Hepatocyte (in vitro differentiated cells): ENCODE results near the gene CYSTM1. TPM values are rescaled to one million over a fixed set of nuclear protein-coding genes. Genes with fewer than 3 reads are reported as not detected.

Experiments
- DNase-seq: peaks from one replicate; pipeline ENCODE4 v3.0.0-alpha.2; 2016; ENCODE audit warnings: low spot score
- H2AFZ ChIP-seq: fragments of 200-600 bp; sonication (generic); 2 replicates; pipeline ENCODE4 v1.6.0; 2016; ENCODE audit warnings: antibody characterized with exemption, mild to moderate bottlenecking
- H3K27ac ChIP-seq: fragments of 200-600 bp; sonication (generic); 2 replicates; pipeline ENCODE4 v1.5.1; 2016; ENCODE audit warnings: mild to moderate bottlenecking
- H3K27me3 ChIP-seq: fragments of 200-600 bp; sonication (generic); 2 replicates; pipeline ENCODE4 v1.6.1; 2016
- H3K36me3 ChIP-seq: fragments of 200-600 bp; sonication (generic); replicated peaks from 2 replicates; pipeline ENCODE4 v1.5.1; 2016; ENCODE audit warnings: low read depth; ENCODE audit not compliant: insufficient read depth
- H3K4me1 ChIP-seq: fragments of 200-600 bp; sonication (generic); 2 replicates; pipeline ENCODE4 v1.5.1; 2016; ENCODE audit warnings: mild to moderate bottlenecking, moderate library complexity; ENCODE audit not compliant: insufficient read depth
- H3K4me2 ChIP-seq: fragments of 200-600 bp; sonication (generic); 2 replicates; pipeline ENCODE4 v1.6.0; 2016
- H3K4me3 ChIP-seq: fragments of 200-600 bp; sonication (generic); 2 replicates; pipeline ENCODE4 v1.5.1; 2016; ENCODE audit warnings: mild to moderate bottlenecking
- H3K79me2 ChIP-seq: fragments of 200-600 bp; sonication (generic); 2 replicates; pipeline ENCODE4 v1.6.0; 2017; ENCODE audit warnings: mild to moderate bottlenecking
- H3K9me2 ChIP-seq: fragments of 200-600 bp; sonication (generic); replicated peaks from 2 replicates; pipeline ENCODE4 v1.6.0; 2017; ENCODE audit warnings: mild to moderate bottlenecking; ENCODE audit not compliant: insufficient read depth
- H3K9me3 ChIP-seq: fragments of 200-600 bp; sonication (generic); 2 replicates; pipeline ENCODE4 v1.5.1; 2016; ENCODE audit warnings: low read depth, mild to moderate bottlenecking
- H4K20me1 ChIP-seq: fragments of 200-600 bp; sonication (generic); 2 replicates; pipeline ENCODE4 v1.6.0; 2016; ENCODE audit warnings: mild to moderate bottlenecking; ENCODE audit not compliant: insufficient read depth, poor library complexity, severe bottlenecking
- EZH2 ChIP-seq: fragments of 200-600 bp; sonication (generic); IDR thresholded peaks from 2 replicates; pipeline ENCODE4 v1.6.1; 2016; ENCODE audit warnings: antibody characterized with exemption, mild to moderate bottlenecking, borderline replicate concordance
- EZH2phosphoT487 ChIP-seq: fragments of 200-600 bp; sonication (generic); IDR thresholded peaks from one replicate; pipeline ENCODE4 v1.6.1; 2018; ENCODE audit warnings: antibody characterized with exemption, mild to moderate bottlenecking, low read depth, moderate library complexity; ENCODE audit not compliant: unreplicated experiment, severe bottlenecking
- WGBS: methylation state at CpG from one replicate; pipeline ENCODE4 v1.1.6; 2016; ENCODE audit warnings: low lambda C conversion rate; ENCODE audit errors: missing lambda C conversion rate; 5-methylcytosine and 5-hydroxymethylcytosine counted together
- polyA plus RNA-seq: library from polyadenylated mRNA; unstranded; fragments of >200 nt; fragmentation: Nextera tagmentation; extraction: Ambion mirVana; gene quantifications from 2 replicates; pipeline ENCODE4 v1.2.1, GENCODE V29; 2016
- total RNA-seq: library from RNA; depleted of rRNA; stranded (reverse); fragments of >200 nt; gene quantifications from 2 replicates; pipeline ENCODE4 v1.2.3, GENCODE V29; 2014
- TF ChIP-seq, protein P1 (sequence below): fragments of 200-600 bp; sonication (generic); IDR thresholded peaks from 2 replicates; pipeline ENCODE4 v1.5.1; 2016; ENCODE audit warnings: antibody characterized with exemption, mild to moderate bottlenecking; ENCODE audit not compliant: poor library complexity

The CYSTM1 gene
- total and polyA plus RNA-seq, 2 experiments from 2014 or later, result 111 to 262 TPM

DNA sequence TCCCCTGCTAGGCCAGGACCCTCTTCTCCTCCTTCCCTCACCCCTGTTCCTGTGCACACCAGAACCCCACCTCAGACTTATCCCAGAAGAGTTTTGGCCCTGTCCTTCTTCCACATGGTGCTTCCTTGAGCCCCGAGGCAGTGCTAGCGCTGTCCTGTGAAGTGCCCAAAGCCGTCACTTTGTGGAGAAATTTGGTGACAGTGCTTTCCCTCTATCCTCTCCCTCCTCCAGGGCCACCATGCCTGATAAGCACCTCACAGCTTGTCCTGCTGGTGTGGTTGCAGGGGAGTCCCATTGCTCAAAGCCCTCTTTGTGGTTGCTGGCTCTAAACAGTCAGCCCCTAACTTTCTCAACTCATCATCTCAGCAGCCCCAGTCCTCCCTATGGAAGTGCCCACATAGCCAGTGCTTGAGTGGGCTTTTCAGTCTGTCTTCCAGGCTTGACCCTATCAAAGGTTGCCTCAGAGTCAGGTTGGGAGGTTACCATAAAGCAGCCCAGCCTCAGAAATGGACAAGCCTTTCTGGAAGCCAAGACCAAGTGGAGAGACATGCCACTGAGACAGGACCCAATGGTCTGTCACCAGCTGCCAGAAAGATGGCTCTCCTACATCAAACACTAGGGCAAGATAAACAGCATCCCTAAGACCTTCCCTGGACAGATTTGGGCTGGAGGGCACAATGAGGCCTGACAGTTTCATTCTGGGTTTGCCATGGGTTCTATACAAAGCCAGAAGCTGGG is 31.3 kb upstream of the CYSTM1 start:
- no peak overlapping the region for H3K27ac ChIP-seq
- no peaks in the 10 kb centered on the region for H3K9me2 ChIP-seq
- H4K20me1 ChIP-seq, result peaks cover 8% of the 10 kb centered on the region
- H3K9me3 ChIP-seq, result no peaks in the 10 kb centered on the region
- H3K79me2 ChIP-seq, result peaks cover 1% of the 10 kb centered on the region
- no peak overlapping the region for H3K4me3 ChIP-seq
- H2AFZ ChIP-seq, result no peak overlapping the region
- no peaks in the 10 kb centered on the region for H3K36me3 ChIP-seq
- H3K27me3 ChIP-seq, result peaks cover 32% of the 10 kb centered on the region
- WGBS, result 89% methylated on average over 3 of the region's 3 CpGs
- H3K4me1 ChIP-seq, result peaks cover 12% of the 10 kb centered on the region
- DNase-seq, result no peak
- H3K4me2 ChIP-seq, result no peak overlapping the region
- no peak for TF ChIP-seq EZH2phosphoT487
- TF ChIP-seq, protein P1, sequence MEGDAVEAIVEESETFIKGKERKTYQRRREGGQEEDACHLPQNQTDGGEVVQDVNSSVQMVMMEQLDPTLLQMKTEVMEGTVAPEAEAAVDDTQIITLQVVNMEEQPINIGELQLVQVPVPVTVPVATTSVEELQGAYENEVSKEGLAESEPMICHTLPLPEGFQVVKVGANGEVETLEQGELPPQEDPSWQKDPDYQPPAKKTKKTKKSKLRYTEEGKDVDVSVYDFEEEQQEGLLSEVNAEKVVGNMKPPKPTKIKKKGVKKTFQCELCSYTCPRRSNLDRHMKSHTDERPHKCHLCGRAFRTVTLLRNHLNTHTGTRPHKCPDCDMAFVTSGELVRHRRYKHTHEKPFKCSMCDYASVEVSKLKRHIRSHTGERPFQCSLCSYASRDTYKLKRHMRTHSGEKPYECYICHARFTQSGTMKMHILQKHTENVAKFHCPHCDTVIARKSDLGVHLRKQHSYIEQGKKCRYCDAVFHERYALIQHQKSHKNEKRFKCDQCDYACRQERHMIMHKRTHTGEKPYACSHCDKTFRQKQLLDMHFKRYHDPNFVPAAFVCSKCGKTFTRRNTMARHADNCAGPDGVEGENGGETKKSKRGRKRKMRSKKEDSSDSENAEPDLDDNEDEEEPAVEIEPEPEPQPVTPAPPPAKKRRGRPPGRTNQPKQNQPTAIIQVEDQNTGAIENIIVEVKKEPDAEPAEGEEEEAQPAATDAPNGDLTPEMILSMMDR, result no peak
- TF ChIP-seq EZH2, result no peak

DNA sequence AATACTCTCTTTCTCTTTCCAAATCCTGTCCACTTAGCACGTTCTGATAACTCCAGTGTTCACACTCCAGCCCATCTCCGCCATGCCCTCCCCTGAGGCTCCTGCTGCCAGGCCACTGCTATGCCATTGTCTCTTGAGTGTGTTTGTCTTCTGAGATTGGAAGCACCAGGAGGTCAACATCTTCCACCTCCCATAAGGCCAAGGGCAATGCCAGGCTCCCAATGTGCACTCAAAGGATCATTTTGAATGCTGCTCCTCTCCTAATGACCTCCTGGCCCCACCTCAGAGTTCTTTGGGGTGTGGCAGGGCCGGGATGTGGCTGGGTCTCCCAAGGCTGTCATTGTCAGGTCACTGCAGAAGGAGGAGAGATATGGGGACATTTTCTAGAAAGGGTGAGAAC is 29.7 kb upstream of the CYSTM1 start:
- TF ChIP-seq, protein P1, result no peak
- no peak for TF ChIP-seq EZH2phosphoT487
- no peak for TF ChIP-seq EZH2
- Histone ChIP-seq H3K4me1 (peaks cover 12% of the 10 kb centered on the region), H3K9me2 (no peaks in the 10 kb centered on the region), H3K4me3 (no peak overlapping the region), H3K27me3 (peaks cover 32% of the 10 kb centered on the region), H3K36me3 (no peaks in the 10 kb centered on the region), H3K4me2 (peak overlapping the region; percentile 100), H3K9me3 (no peaks in the 10 kb centered on the region), H3K27ac (no peak overlapping the region), H2AFZ (no peak overlapping the region), H4K20me1 (peaks cover 8% of the 10 kb centered on the region), H3K79me2 (no peaks in the 10 kb centered on the region)
- DNase-seq, result no peak
- WGBS, result 76% methylated on average over 3 of the region's 3 CpGs

DNA sequence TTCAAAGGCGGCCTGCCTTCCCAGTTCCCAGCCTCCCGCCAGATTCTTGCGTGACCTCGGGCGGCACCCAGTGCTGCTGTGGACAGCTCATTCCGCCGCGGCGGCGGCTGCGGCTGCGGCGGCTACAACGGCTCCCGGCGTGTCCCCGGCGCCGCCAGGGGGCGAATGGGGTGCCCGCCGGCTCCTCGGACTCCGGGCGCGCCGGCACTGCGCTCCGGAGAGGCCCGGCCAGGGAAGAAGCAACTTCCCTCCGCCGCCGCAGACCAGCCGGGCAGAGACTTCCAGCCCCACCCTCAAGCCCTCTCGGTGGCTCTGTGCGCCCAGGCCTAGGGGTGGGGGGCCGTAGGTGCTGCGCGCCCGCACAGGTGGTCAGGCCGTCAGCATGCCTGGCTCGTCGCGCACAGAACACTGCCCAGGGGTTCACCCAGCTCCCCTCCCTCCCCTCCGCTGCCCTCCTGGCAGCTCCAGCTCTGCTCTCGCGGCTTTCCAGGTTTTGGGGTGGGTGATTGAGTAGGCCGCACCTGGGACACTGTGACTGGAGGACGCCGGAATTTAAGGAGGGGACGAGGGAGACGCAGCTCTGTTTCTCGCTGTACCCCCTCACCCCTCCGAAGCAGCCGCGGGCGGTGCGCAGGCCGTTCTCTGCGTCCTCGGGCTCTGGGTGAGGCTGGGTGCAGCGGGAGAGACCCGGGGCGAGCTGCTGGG is 29.0 kb upstream of the CYSTM1 start:
- no peaks in the 10 kb centered on the region for H3K79me2 ChIP-seq
- H3K4me2 ChIP-seq, result peak overlapping the region; percentile 100
- H3K27me3 ChIP-seq, result peaks cover 32% of the 10 kb centered on the region
- no peaks in the 10 kb centered on the region for H3K9me2 ChIP-seq
- no peaks in the 10 kb centered on the region for H3K9me3 ChIP-seq
- H3K4me3 ChIP-seq, result peak overlapping the region; percentile 24
- 4% methylated on average over 40 of the region's 64 CpGs for WGBS
- H3K36me3 ChIP-seq, result no peaks in the 10 kb centered on the region
- TF ChIP-seq EZH2, result no peak
- TF ChIP-seq, protein P1, result peak; percentile 64
- peaks cover 8% of the 10 kb centered on the region for H4K20me1 ChIP-seq
- peak overlapping the region; percentile 62 for H2AFZ ChIP-seq
- H3K4me1 ChIP-seq, result peaks cover 12% of the 10 kb centered on the region
- peak; percentile 93 for DNase-seq
- H3K27ac ChIP-seq, result no peak overlapping the region
